H1 (cell line): ENCODE measurements around the gene KLF8. TPM values are rescaled to one million over a fixed set of nuclear protein-coding genes. Genes with fewer than 3 reads are reported as not detected.
A peak's percentile ranks its signal among the peaks of the same experiment; 100 is the strongest.

Experiments used
- CTCF ChIA-PET: fragments of 300-600 bp; sonication (Branson Sonifier 250); formaldehyde crosslinking; loops from one replicate; lab custom pipeline; 2021; ENCODE audit not compliant: partially characterized antibody; lab: Charles Lee
- POLR2A ChIA-PET: fragments of 300-600 bp; sonication (Branson Sonifier 250); formaldehyde crosslinking; loops from one replicate; lab custom pipeline; 2021; ENCODE audit warnings: inconsistent platforms; ENCODE audit not compliant: partially characterized antibody; lab: Charles Lee
- DNase-seq, 2 experiments: peaks; one replicate each; pipeline versions ENCODE4 v3.0.0 to v3.0.0-alpha.2; 2010 to 2022; ENCODE audit warnings: low spot score in 2 of 2, low read depth in 1 of 2, mixed read lengths in 1 of 2
- FAIRE-seq: peaks from 2 replicates; lab custom pipeline; 2011; peaks lifted over from hg19 to GRCh38; lab: Jason Lieb, UNC
- H2AFZ ChIP-seq: 2 replicates; pipeline ENCODE4 v1.8.1; 2012; ENCODE audit warnings: low read length, inconsistent platforms
- H2AK5ac ChIP-seq: 2 replicates; pipeline ENCODE4 v1.6.1; 2013; ENCODE audit warnings: low read depth, low read length
- H2BK120ac ChIP-seq: replicated peaks from 2 replicates; pipeline ENCODE3; 2013; ENCODE audit warnings: low read depth, low read length, inconsistent platforms
- H2BK12ac ChIP-seq: 2 replicates; pipeline ENCODE4 v1.6.1; 2013; ENCODE audit warnings: low read depth, low read length
- H2BK15ac ChIP-seq: 2 replicates; pipeline ENCODE4 v1.6.1; 2013; ENCODE audit warnings: low read length
- H2BK20ac ChIP-seq: 2 replicates; pipeline ENCODE4 v1.6.1; 2013; ENCODE audit warnings: low read length
- H2BK5ac ChIP-seq: 2 replicates; pipeline ENCODE4 v1.6.1; 2013; ENCODE audit warnings: low read depth, low read length
- H3K14ac ChIP-seq: 2 replicates; pipeline ENCODE4 v1.6.1; 2013; ENCODE audit warnings: inconsistent platforms; ENCODE audit not compliant: insufficient read length
- H3K18ac ChIP-seq: 2 replicates; pipeline ENCODE4 v1.6.1; 2013; ENCODE audit warnings: low read length; ENCODE audit errors: extremely low read depth
- H3K23ac ChIP-seq: 2 replicates; pipeline ENCODE4 v1.6.1; 2013; ENCODE audit warnings: inconsistent platforms; ENCODE audit not compliant: insufficient read length
- H3K23me2 ChIP-seq: 2 replicates; pipeline ENCODE4 v1.6.1; 2013; ENCODE audit warnings: low read depth, low read length
- H3K27ac ChIP-seq: 2 replicates; pipeline ENCODE4 v1.6.1; 2011; ENCODE audit warnings: low read depth, low read length, inconsistent platforms
- H3K27me3 ChIP-seq, 4 experiments: replicated peaks in 1 of 4; 1 replicate in 1 of 4; 2 replicates in 3 of 4; pipeline versions ENCODE4 v1.6.1 to v1.8.1; 2011 to 2013; ENCODE audit warnings: low read length in 3 of 4, mild to moderate bottlenecking in 3 of 4, inconsistent platforms in 2 of 4, mixed read lengths in 2 of 4, moderate library complexity in 1 of 4; ENCODE audit not compliant: control insufficient read depth in 3 of 4, insufficient read depth in 3 of 4; ENCODE audit errors: extremely low read depth in 1 of 4
- H3K36me3 ChIP-seq, 4 experiments: 2 replicates each; pipeline versions ENCODE4 v1.6.1 to v1.8.1; 2011 to 2013; ENCODE audit warnings: mild to moderate bottlenecking in 4 of 4, low read length in 3 of 4, moderate library complexity in 2 of 4, control low read depth in 1 of 4, inconsistent platforms in 1 of 4; ENCODE audit not compliant: insufficient read depth in 4 of 4, control insufficient read depth in 2 of 4
- H3K4ac ChIP-seq: replicated peaks from 2 replicates; pipeline ENCODE3; 2013; ENCODE audit warnings: low read length, low read depth, mixed read lengths, inconsistent platforms; ENCODE audit not compliant: insufficient read length
- H3K4me1 ChIP-seq, 4 experiments: replicated peaks in 1 of 4; 1 replicate in 1 of 4; 2 replicates in 3 of 4; pipeline versions ENCODE4 v1.6.1 to v1.8.1; 2011 to 2013; ENCODE audit warnings: low read length in 3 of 4, inconsistent platforms in 2 of 4, mixed read lengths in 1 of 4; ENCODE audit not compliant: insufficient read depth in 4 of 4, control insufficient read depth in 3 of 4
- H3K4me2 ChIP-seq, 2 experiments: 2 replicates each; pipeline versions ENCODE4 v1.6.1 to v1.8.1; 2011 to 2013; ENCODE audit warnings: low read depth in 2 of 2, low read length in 2 of 2, control low read depth in 1 of 2, inconsistent platforms in 1 of 2, mild to moderate bottlenecking in 1 of 2; ENCODE audit not compliant: insufficient read depth in 1 of 2
- H3K4me3 ChIP-seq, 4 experiments: fragments of 200-600, 300-600 bp in 1 of 4; sonication (generic), shearing (Covaris generic), sonication (Bioruptor Twin) in 1 of 4; 2 replicates each; pipeline versions ENCODE4 v1.5.1 to v1.8.1; 2011 to 2016; ENCODE audit warnings: low read length in 4 of 4, low read depth in 3 of 4, control low read depth in 2 of 4, inconsistent platforms in 2 of 4, mild to moderate bottlenecking in 2 of 4, mixed read lengths in 1 of 4, moderate library complexity in 1 of 4; ENCODE audit not compliant: insufficient read depth in 2 of 4; ENCODE audit errors: extremely low read depth in 1 of 4
- H3K56ac ChIP-seq: replicated peaks from 2 replicates; pipeline ENCODE3; 2013; ENCODE audit warnings: low read depth, mild to moderate bottlenecking, mixed read lengths, low read length, inconsistent platforms; ENCODE audit not compliant: insufficient read length
- H3K79me1 ChIP-seq: 2 replicates; pipeline ENCODE4 v1.6.1; 2013; ENCODE audit warnings: low read depth, low read length, control low read depth
- H3K79me2 ChIP-seq, 2 experiments: 2 replicates each; pipeline versions ENCODE4 v1.6.1 to v1.8.1; 2012 to 2013; ENCODE audit warnings: low read length in 2 of 2, mild to moderate bottlenecking in 2 of 2, inconsistent platforms in 1 of 2; ENCODE audit not compliant: insufficient read depth in 2 of 2, control insufficient read depth in 1 of 2
- H3K9ac ChIP-seq, 4 experiments: replicated peaks in 1 of 4; 1 replicate in 1 of 4; 2 replicates in 3 of 4; pipeline versions ENCODE4 v1.6.1 to v1.8.1; 2011 to 2013; ENCODE audit warnings: low read depth in 3 of 4, low read length in 3 of 4, control low read depth in 2 of 4, mild to moderate bottlenecking in 2 of 4, moderate library complexity in 2 of 4, inconsistent platforms in 1 of 4; ENCODE audit errors: extremely low read depth in 1 of 4
- H3K9me3 ChIP-seq, 2 experiments: 2 replicates each; pipeline versions ENCODE4 v1.6.1 to v1.8.1; 2012 to 2013; ENCODE audit warnings: mild to moderate bottlenecking in 2 of 2, moderate library complexity in 2 of 2, control low read depth in 1 of 2, inconsistent platforms in 1 of 2, low read depth in 1 of 2, low read length in 1 of 2, mixed read lengths in 1 of 2; ENCODE audit not compliant: insufficient read depth in 2 of 2
- H4K20me1 ChIP-seq, 2 experiments: replicated peaks in 1 of 2; 2 replicates each; pipeline versions ENCODE3 to v1.8.1; 2011 to 2013; ENCODE audit warnings: inconsistent platforms in 2 of 2, low read length in 2 of 2, mild to moderate bottlenecking in 1 of 2; ENCODE audit not compliant: insufficient read depth in 2 of 2, control insufficient read depth in 1 of 2
- H4K5ac ChIP-seq: 2 replicates; pipeline ENCODE4 v1.6.1; 2013; ENCODE audit warnings: low read length, low read depth, mixed read lengths, inconsistent platforms; ENCODE audit not compliant: insufficient read length
- H4K8ac ChIP-seq: 2 replicates; pipeline ENCODE4 v1.8.0; 2013; ENCODE audit warnings: mild to moderate bottlenecking, moderate library complexity, low read length, inconsistent platforms; ENCODE audit not compliant: insufficient read depth; ENCODE audit errors: extremely low read depth
- H4K91ac ChIP-seq: replicated peaks from 2 replicates; pipeline ENCODE3; 2013; ENCODE audit warnings: low read length, mixed read lengths, inconsistent platforms; ENCODE audit not compliant: insufficient read length
- BCL11A ChIP-seq, 2 experiments: IDR thresholded peaks; one replicate each; pipeline ENCODE4 v1.6.1; 2011; ENCODE audit warnings: low read depth in 2 of 2, low read length in 2 of 2, mild to moderate bottlenecking in 2 of 2
- EP300 ChIP-seq, 2 experiments: IDR thresholded peaks; 1 replicate in 1 of 2; 2 replicates in 1 of 2; pipeline ENCODE4 v1.6.1; 2011 to 2012; ENCODE audit warnings: low read depth in 2 of 2, low read length in 2 of 2, mild to moderate bottlenecking in 2 of 2, borderline replicate concordance in 1 of 2, inconsistent platforms in 1 of 2, moderate library complexity in 1 of 2
- GABPA ChIP-seq: IDR thresholded peaks from 2 replicates; pipeline ENCODE4 v1.6.1; 2011; ENCODE audit warnings: mild to moderate bottlenecking, low read length, moderate library complexity, borderline replicate concordance; ENCODE audit not compliant: insufficient read depth
- GTF2F1 ChIP-seq: IDR thresholded peaks from 2 replicates; pipeline ENCODE4 v1.6.1; 2012; ENCODE audit warnings: low read depth, low read length, improper control_type of control experiment, borderline replicate concordance
- JUN ChIP-seq: IDR thresholded peaks from 2 replicates; pipeline ENCODE4 v1.6.1; 2011; ENCODE audit warnings: low read depth, mild to moderate bottlenecking, improper control_type of control experiment, low read length
- JUND ChIP-seq: IDR thresholded peaks from 2 replicates; pipeline ENCODE4 v1.6.1; 2011; ENCODE audit warnings: mild to moderate bottlenecking, improper control_type of control experiment, low read length
- NANOG ChIP-seq: IDR thresholded peaks from 2 replicates; pipeline ENCODE4 v1.6.1; 2011; ENCODE audit warnings: low read length, low read depth, mild to moderate bottlenecking, inconsistent platforms; ENCODE audit not compliant: insufficient read depth, poor library complexity, severe bottlenecking
- PHF8 ChIP-seq: fragments of 200-600 bp; sonication (generic); conservative IDR thresholded peaks from 2 replicates; pipeline ENCODE4 v1.7.1; 2012; ENCODE audit warnings: low read depth, mild to moderate bottlenecking, inconsistent platforms, low read length, moderate library complexity
- POU5F1 ChIP-seq: IDR thresholded peaks from 2 replicates; pipeline ENCODE4 v1.6.1; 2011; ENCODE audit warnings: low read depth, mild to moderate bottlenecking, low read length, moderate library complexity
- RBBP5 ChIP-seq: IDR thresholded peaks from 2 replicates; pipeline ENCODE4 v1.7.1; 2012; ENCODE audit warnings: low read depth, mild to moderate bottlenecking, inconsistent platforms, low read length, moderate library complexity, borderline replicate concordance
- TEAD4 ChIP-seq: IDR thresholded peaks from 2 replicates; pipeline ENCODE4 v1.6.1; 2012; ENCODE audit warnings: low read depth, low read length, inconsistent platforms, mixed read lengths
- WGBS, 2 experiments: shearing (Covaris generic) in 1 of 2; methylation state at CpG; one replicate each; pipeline versions ENCODE4 v1.1.6 to v1.1.7; 2013 to 2015; ENCODE audit warnings: low lambda C conversion rate in 2 of 2, mixed read lengths in 2 of 2, inconsistent platforms in 1 of 2, low coverage in 1 of 2, missing lambda C conversion rate in 1 of 2; ENCODE audit not compliant: insufficient replicate concordance in 2 of 2, insufficient coverage in 1 of 2, insufficient read length in 1 of 2; ENCODE audit errors: extremely low coverage in 1 of 2, missing lambda C conversion rate in 1 of 2; 5-methylcytosine and 5-hydroxymethylcytosine counted together
- polyA plus RNA-seq, 7 experiments: library from polyadenylated mRNA; depleted of rRNA in 3 of 7; stranded (reverse) in 5 of 7; unstranded in 2 of 7; fragments of >200 nt in 5 of 7; fragments of 200-250 nt in 2 of 7; gene quantifications; 1 replicate in 5 of 7; 2 replicates in 1 of 7; 4 replicates in 1 of 7; pipeline versions ENCODE4 v1.2.1 to v1.2.3, GENCODE V29; 2011 to 2013; ENCODE audit warnings: missing spikeins in 2 of 7, mixed read lengths in 2 of 7
- total RNA-seq: library from RNA; stranded (reverse); fragmentation: NEBNext Ultra II Directional; extraction: Animal tissue kit (Norgen Biotek cat#: 25700); gene quantifications from 2 replicates; pipeline ENCODE4 v1.2.1, GENCODE V29; 2021
- TF ChIP-seq, protein P1 (sequence below): IDR thresholded peaks from 2 replicates; pipeline ENCODE4 v1.6.1; 2012; ENCODE audit warnings: low read length, inconsistent platforms

The KLF8 gene
- total and polyA plus RNA-seq, 2 of the 8 experiments (the other 6 are each of a cell fraction or from before 2014, with no cell fraction given), result 11.5 to 15.3 TPM

DNA sequence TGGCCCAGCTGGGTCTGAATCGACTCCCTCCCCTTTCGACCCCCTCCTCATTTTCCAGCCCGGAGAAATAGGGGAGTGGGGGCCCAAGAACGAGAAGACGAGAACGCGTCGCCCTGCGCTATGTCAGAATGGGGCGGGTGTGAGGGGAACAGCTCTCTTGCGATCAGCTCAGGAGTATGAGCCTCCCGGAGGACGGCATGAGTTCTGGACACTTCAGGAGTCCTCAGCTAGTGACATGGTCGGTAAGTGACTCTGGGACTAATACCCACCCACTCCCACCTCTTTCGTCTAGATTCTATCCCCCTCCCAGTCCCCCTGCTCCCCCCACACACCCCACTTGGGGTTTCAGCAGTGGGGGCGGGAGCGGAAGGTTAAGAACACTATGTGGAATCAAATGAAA, 944 bp downstream of the KLF8 start:
- H3K4me1 ChIP-seq, result peaks cover 0 to 4% (median 0%) of the 10 kb centered on the region in 4 experiments; a peak in 2 of 7 replicates
- H3K27ac ChIP-seq, result no peak overlapping the region
- no peaks in the 10 kb centered on the region for H3K36me3 ChIP-seq
- no peak overlapping the region for H4K8ac ChIP-seq
- no peak overlapping the region for H4K91ac ChIP-seq
- H2BK15ac ChIP-seq, result no peak overlapping the region
- ChIA-PET POLR2A (no interaction called here), CTCF (interaction anchor here (0.7 to 1.5 kb wide), 3 partner anchors 14 to 17 kb away, joined by 3 to 13 read pairs (median 4); no protein-coding TSS in a partner anchor)
- H3K4ac ChIP-seq, result no peak overlapping the region
- no peak overlapping the region for H2BK20ac ChIP-seq
- H4K5ac ChIP-seq, result no peak overlapping the region
- H3K18ac ChIP-seq, result no peak overlapping the region
- H2AFZ ChIP-seq, result no peak overlapping the region
- no peak overlapping the region for H3K14ac ChIP-seq
- peak overlapping the region; percentile 74 to 95 for H3K4me2 ChIP-seq
- no peaks in the 10 kb centered on the region for H3K9me3 ChIP-seq
- no peak overlapping the region for H2BK5ac ChIP-seq
- H3K79me1 ChIP-seq, result no peaks in the 10 kb centered on the region
- H2BK120ac ChIP-seq, result no peak overlapping the region
- DNase-seq, result peak in 1 of 2 experiments; percentile 43
- no peak for FAIRE-seq
- H2BK12ac ChIP-seq, result no peak overlapping the region
- H4K20me1 ChIP-seq, result no peaks in the 10 kb centered on the region
- H3K27me3 ChIP-seq, result no peaks in the 10 kb centered on the region
- no peak overlapping the region for H2AK5ac ChIP-seq
- H3K4me3 ChIP-seq, result peak overlapping the region; percentile 55 to 86 (median 72); a peak in 7 of 8 replicates
- H3K23ac ChIP-seq, result no peak overlapping the region
- no peak overlapping the region for H3K56ac ChIP-seq
- WGBS, 2 experiments, result 2% methylated on average over 10 of the region's 17 CpGs; no CpG with 5 or more reads in 1 of the 2 experiments
- H3K23me2 ChIP-seq, result peaks cover 3% of the 10 kb centered on the region; the same call in 1 of the 2 replicates
- no peaks in the 10 kb centered on the region for H3K79me2 ChIP-seq
- no peak overlapping the region; a peak in 2 of 7 replicates for H3K9ac ChIP-seq
- TF ChIP-seq RBBP5, result no peak
- TF ChIP-seq, protein P1, sequence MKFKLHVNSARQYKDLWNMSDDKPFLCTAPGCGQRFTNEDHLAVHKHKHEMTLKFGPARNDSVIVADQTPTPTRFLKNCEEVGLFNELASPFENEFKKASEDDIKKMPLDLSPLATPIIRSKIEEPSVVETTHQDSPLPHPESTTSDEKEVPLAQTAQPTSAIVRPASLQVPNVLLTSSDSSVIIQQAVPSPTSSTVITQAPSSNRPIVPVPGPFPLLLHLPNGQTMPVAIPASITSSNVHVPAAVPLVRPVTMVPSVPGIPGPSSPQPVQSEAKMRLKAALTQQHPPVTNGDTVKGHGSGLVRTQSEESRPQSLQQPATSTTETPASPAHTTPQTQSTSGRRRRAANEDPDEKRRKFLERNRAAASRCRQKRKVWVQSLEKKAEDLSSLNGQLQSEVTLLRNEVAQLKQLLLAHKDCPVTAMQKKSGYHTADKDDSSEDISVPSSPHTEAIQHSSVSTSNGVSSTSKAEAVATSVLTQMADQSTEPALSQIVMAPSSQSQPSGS, result no peak
- TF ChIP-seq GABPA, result no peak
- TF ChIP-seq JUND, result no peak
- TF ChIP-seq GTF2F1, result no peak
- TF ChIP-seq JUN, result no peak
- no peak for TF ChIP-seq POU5F1
- no peak for TF ChIP-seq BCL11A (IDR thresholded peaks at IDR 0.05; ENCODE audit: low read depth in 2 of 2, low read length in 2 of 2)
- no peak for TF ChIP-seq PHF8
- no peak for TF ChIP-seq EP300 (IDR thresholded peaks at IDR 0.05; ENCODE audit: borderline replicate concordance in 1 of 2, low read depth in 2 of 2, low read length in 2 of 2)
- TF ChIP-seq TEAD4, result no peak
- no peak for TF ChIP-seq NANOG
